HG02798 (cell line): ENCODE data around the gene VPREB1.
"Not testable (repeated sequence)": the region's sequence is repeated elsewhere in the genome, so short reads cannot be mapped to it uniquely, and the experiment has no call there.

ENCODE experiments used
- ATAC-seq: cut with Tn5 transposase; IDR thresholded peaks from one replicate; pipeline ENCODE4 v1.9.1; 2021; ENCODE audit warnings: mild to moderate bottlenecking; ENCODE audit not compliant: unreplicated experiment, poor library complexity

Gene VPREB1, protein sequence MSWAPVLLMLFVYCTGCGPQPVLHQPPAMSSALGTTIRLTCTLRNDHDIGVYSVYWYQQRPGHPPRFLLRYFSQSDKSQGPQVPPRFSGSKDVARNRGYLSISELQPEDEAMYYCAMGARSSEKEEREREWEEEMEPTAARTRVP

DNA sequence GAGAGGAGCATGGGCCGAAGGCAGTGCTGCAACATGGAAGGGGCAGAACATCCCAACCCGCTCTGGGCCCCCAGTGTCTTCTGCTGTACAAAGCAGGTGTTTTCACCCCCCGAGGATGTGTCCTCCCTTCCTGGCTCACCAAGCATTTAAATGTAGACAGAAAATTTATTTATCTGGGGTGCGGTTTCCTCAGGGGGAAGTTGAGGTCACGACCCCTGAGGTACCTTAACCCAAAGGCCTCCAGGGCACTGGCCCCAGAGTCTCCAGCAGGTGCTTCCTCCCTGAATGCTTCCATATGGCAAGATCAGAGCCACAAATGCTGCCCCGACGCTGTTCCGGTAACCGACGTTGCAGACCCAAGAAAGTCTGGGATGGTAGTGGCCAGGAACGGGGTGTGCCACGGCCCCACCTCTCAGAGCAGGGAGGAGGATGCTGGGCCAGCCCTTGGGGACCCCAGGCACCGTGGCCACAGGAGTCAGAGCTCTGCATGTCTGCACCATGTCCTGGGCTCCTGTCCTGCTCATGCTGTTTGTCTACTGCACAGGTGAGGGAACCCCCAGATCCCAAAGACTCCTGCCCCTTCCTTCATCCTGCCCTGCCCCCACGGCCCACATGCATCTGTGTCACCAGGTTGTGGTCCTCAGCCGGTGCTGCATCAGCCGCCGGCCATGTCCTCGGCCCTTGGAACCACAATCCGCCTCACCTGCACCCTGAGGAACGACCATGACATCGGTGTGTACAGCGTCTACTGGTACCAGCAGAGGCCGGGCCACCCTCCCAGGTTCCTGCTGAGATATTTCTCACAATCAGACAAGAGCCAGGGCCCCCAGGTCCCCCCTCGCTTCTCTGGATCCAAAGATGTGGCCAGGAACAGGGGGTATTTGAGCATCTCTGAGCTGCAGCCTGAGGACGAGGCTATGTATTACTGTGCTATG, at the start of gene VPREB1:
VPREB1 (plus strand) TSS at position 471 of the 935 bp plus-strand sequence; CDS start at position 499, 28 bp downstream.
- ATAC-seq = no peak

DNA sequence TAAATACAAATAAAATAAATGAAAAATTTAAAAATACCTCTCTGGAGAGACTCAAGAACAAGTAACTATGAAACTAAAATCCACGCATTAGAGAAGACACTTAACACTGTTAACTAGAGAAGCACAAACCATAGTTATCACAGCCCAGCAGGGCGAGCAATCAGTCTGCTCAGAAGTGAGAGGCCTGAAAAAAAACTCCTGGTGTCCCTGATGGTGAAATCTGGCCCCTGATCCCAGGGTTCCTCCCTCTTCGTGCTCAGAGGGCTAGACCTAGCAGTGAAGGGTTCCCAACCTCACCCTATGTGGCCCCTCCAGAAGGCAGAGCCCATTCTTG, 49.7 kb upstream of the VPREB1 start:
- ATAC-seq = no peak

DNA sequence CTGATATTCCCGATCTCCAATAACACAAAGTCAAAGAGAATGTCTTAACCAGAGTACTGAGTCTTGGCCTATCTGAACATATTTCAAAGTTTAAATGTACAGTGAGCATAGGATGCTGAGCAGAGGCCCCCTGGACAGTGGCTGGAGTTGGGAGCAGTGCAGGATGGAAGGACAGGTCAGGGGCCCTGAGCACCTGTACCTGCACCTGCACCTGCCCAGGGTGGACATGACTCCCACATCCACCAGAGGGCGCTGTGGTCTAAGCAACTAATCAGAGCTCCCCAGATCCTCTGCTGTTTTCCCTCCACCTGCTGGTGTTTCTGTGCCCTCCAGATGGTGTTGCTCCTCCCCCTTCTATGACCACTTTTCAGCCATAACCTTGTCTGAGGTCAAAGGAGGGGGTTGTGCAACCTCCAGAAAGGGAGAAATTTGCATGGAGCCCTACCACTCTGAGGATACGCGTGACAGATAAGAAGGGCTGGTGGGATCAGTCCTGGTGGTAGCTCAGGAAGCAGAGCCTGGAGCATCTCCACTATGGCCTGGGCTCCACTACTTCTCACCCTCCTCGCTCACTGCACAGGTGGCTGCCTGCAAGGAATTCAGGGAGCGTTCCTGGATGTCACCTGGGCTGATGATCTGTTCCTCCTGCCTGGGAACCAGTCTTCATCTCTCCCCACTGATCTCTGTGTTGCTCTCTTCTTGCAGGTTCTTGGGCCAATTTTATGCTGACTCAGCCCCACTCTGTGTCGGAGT, 49.1 kb upstream of the VPREB1 start:
- ATAC-seq = peak; percentile 74

DNA sequence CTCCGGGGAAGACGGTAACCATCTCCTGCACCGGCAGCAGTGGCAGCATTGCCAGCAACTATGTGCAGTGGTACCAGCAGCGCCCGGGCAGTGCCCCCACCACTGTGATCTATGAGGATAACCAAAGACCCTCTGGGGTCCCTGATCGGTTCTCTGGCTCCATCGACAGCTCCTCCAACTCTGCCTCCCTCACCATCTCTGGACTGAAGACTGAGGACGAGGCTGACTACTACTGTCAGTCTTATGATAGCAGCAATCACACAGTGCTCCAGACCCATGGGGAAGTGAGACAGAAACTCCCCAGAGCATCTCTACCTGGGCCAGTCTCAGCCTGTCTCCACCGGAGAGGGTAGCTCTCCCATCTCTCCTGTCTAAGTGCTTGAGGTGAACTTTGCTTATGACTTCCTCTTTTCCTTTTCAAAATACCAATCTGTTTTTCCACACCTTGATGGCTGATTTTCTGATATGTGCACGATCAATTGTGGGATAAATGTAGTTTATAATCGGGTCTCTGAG, 48.5 kb upstream of the VPREB1 start:
- peak; percentile 56 for ATAC-seq

DNA sequence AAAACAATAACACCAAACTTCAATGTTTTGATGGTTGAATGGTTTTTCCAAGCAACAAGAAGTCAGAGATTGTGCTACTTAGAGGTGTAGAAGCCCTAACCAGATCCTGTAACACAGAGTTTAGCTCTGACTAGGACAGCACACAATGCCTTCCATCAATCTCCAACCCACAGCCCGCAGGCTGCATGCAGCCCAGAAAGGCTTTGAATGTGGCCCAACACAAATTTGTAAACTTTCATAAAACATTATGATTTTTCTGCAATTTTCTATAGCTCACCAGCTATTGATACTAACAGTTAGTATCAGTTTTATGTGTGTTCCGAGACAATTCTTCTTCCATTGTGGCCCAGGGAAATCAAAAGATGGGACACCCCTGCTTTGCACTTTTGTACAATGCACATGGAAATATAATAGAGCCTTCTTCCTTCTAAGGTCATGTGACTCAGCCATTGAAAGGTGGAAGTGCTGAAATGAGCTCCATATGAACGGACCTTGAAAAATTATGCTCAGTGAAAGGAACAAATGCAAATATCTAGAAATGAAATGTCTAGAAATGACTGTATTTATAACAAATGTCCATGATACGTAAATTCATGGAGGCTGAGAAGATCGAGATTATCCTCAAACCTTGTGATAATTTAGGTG, 47.6 kb upstream of the VPREB1 start:
- no peak for ATAC-seq

DNA sequence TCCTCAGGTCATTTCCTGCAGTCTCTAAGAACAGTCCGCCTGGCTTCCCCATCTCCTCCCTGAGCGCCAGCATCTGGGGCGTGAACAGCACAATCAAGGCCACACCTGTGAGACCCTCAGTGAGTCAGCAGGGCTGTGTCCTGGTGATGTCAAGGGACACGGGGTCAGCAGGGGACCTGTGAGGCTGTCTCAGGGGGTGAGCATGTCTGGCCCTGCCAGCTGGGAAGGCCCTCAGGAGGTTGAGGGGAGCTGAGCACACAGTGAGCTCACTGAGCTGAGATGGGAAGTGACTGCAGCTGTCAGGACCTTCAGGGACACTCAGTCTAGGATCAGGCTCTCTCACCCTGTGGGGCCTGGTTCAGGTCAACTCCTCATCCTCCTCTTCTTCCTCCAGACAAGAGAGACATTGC, 46.6 kb upstream of the VPREB1 start:
- ATAC-seq = no peak

DNA sequence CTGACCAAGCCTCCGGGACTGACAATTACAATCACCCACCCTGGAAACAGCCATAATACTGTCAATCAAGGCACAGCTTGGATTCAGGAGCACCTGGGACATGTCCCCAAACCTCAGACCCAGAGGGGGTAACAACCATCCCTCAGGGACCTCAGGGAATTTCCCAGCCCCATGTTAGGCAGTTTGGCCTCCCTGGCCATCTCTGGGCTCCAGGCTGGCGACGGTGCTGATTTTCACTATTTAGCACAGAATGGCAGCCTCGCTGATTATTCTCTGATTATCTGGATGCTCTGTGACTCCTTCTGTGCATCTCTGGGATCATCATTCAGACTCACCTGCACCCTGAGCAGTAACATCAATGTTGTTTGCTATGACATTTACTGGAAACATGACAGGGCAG, 45.8 kb upstream of the VPREB1 start:
- ATAC-seq = no peak

DNA sequence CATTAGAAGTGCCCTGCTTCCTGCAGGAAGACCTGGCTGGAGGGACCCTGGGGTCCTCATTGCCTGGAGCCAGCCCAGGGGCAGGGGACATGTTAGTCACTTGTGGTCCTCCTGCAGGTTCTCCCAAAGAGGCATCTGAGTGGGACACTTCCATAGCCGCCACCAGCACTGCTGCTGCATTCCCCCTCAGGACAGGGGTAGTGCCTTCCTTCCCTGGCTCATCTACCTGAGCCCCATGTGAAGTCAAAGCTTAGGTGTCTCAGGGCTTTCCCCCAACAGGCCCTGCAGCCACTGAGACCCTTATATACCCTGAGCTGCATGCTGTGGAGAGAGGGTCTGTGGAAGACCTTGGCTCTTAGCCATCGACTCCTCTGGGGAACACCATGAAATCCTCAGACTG, 45.0 kb upstream of the VPREB1 start:
- ATAC-seq = no peak

DNA sequence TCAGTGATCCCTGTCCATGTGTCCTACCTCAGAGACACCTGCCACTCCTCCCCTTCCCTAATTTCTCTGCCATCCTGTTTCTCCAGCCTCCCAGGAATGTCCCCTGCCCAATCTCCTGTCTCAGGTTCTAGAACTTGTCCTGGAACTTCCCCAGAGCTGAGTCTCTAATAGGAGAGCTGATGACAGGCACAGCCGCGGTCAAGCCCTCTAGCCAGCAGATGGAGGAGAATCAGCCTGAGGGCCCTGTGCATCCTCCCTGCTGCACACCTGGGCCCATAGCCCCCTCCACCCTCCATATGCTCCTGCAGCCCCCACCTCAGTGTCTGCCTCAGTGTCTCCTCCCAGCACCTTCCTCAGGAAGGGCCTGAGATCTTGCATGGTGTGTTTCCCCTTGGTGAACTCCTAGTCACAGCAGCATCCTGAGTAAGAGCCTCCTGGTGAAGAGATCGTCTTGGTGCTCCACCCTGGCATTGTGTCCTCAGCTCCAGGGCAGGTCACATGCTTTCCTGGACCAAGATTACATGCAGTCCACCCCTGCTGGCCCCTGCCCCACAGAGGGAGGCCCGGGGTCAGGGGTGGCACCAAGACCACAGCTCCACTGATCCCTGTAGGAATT, 43.9 kb upstream of the VPREB1 start:
- no peak for ATAC-seq

DNA sequence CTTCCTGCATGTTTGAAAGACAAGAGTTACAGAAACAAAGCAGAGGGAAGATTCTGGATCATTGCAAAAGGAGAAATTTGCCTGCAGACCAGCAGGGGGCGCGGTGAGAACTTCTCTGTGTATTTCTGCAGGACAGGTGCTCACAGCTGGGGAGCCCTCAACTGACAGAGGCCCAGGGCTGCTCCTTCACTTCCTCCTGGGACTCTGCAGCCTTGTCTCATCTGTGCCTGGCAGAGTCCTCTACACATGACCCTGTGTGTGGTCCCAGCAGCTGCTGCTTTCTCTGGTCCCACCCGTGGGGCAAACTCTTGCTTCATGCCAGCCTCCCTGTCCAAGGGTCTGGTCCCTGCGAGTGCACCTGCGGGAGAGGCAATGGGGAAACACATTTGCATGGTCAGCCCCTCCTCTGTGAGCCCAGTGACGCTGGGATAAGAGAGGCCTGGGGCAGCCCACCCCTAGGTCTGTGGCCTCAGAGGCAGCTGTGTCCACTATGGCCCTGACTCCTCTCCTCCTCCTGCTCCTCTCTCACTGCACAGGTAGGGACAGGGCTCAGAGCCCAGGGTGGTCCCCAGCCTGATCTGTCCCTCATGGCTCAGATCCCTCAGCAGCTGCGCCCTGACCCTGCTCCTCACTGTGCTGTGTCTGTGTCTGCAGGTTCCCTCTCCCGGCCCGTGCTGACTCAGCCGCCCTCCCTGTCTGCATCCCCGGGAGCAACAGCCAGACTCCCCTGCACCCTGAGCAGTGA, 43.2 kb upstream of the VPREB1 start:
- ATAC-seq = peak; percentile 47

DNA sequence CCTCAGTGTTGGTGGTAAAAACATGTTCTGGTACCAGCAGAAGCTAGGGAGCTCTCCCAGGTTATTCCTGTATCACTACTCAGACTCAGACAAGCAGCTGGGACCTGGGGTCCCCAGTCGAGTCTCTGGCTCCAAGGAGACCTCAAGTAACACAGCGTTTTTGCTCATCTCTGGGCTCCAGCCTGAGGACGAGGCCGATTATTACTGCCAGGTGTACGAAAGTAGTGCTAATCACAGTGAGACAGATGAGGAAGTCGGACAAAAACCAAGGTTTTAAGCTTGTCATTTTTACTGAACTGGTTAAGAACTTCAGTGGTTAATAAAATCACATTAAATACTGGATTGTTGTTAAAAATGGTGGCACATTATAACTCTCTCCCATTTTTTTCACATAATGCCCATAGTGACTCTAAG, 42.6 kb upstream of the VPREB1 start:
- no peak for ATAC-seq

DNA sequence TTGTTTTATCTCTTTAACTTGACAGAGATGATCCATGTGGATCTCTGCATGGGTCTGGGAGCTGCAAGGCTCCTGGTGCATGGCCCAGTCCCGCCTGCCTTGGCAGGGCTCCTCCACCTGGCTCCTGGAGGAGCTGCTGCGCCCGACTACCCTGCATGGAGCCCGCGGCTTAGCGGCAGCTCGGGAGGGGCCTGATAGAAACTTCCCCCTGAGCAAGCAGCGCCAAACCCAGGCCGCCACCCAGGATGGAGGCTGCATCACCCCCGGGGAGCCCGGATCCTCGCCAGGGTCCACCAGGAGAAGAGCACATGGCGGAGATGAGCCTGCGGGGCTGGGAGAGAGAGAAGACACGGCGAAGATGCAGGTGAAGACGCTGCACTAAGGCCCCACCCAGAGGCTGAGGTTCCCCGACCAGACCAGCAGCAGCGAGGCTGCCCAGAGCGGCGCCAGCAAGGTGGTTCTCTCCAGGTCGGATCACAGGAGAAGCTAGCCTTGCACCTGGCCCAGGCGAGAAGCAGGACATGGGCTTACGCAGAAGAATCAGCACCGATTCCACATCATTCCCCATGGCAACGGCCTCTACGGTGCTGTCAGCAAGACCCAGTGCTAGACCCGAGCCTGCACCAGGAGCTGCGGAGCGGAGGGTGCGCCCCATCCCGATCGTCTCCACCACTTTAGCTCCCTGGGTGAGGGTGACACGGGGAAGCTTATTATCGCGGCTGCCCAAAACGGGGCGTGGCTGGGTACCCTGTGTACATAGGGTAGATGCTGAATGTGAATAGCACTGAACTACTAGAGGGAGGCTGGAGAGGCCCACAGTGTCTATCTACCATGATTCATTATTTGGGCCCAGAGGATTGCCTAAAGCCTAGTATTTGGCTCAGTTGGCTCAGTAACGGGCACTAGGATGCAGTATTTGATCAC, 41.3 kb upstream of the VPREB1 start:
- no peak for ATAC-seq

DNA sequence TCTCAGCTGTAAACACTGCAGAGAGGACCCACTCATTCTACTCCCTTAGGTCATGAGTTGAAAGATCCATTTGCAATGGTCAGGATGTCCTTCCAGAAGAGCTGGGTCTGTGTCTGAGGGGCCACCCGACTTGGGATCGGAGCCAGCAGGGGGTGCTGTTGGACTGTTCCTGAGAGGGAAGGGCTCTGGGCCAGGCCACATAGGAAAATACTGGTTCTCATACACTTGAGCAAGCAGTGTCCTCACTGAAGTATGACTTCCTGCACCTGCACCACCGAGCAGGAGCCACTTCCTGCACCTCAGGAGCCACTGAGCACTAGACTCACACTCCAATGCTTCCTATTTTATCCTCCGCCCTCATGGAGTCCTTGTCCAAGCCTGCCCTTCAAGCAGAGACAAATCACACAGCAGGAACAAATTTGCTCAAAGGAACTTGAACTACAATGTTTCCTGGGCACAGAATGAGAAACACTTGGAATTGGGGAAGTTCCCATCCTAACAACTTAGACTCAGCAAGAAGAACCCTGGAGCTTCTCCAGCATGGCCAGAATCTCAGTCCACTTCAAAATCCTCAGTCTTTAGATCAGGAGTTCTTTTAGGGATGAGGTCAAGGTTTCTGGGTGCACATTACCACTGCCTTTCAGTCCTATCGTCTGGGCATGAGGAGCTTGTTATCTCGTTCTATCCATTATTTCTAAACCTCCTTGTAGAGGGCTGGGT, 36.6 kb upstream of the VPREB1 start:
- peak; percentile 81 for ATAC-seq

DNA sequence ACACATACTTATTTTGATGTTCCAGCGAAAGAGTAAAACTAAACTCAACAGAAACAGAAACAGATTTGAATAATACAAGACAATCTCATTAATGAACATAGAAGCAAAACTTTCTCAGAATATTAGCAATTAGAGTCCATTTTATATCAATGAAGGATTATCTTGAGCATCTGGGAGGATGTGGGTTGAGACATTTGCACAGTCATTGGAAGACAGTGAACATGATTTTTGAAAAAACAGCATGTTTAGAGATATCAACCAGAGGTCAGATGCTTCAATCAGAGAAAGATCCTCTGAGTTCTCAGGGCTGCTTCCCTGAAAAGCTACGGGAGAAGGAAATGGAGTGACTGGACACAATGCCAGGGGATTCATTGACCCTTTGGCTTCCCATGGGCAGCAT, 35.9 kb upstream of the VPREB1 start:
- ATAC-seq = no peak

DNA sequence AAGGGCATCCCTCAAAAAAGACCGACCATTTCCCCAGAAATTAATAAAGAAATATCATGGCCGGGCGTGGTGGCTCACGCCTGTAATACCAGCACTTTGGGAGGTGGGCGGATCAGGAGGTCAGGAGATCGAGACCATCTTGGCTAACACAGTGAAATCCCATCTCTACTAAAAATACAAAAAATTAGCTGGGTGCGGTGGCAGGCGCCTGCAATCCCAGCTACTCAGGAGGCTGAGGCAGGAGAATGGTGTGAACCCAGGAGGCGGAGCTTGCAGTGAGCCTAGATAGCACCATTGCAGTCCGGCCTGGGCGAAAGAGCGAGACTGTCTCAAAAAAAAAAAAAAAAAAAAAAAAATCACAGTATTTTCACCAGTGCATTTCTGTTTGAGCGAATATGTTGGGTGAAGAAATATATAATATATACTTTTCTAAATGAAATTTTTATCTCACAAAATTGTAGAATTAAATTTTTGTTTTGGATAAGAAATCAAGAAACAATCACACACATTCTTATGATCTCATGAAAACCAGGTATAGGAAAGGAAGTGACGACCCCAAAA, 35.4 kb upstream of the VPREB1 start:
- not testable (repeated sequence) for ATAC-seq

DNA sequence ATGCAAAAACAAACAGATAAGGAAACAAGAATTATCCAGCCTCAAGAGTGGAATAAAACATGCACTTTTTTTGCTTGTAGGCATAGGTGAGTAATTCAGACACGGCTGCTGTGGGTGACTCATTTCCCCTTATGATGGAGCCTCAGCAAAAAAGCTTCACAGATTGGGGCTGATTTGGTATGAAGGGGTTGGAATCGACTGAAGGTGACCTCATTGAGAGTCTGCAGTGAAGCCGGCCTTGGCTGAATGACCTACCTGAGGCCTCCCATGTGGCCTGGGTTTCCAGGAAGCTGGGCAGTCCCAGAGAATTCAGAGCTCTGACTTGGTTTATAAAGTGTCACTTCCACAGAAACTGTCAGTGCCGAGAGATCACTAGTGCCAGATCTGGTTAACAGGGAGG, 34.2 kb upstream of the VPREB1 start:
- no peak for ATAC-seq
